ENCODE measurements around the gene LRMDA. TPM values are rescaled to one million over a fixed set of nuclear protein-coding genes. Genes with fewer than 3 reads are reported as not detected.

Gene LRMDA
- total and polyA plus RNA-seq, 2 of the 13 experiments (the other 11 are each of a cell fraction or from before 2014, with no cell fraction given) = 13.4 to 22.0 TPM

GRCh38 chr10:76051007-76051936 lies 619.8 kb downstream of the LRMDA start (continued):
- peak; percentile 94 for TF ChIP-seq SAP130 (CRISPR knock-in tag; IDR thresholded peaks at IDR 0.05; ENCODE audit: low read depth)
- TF ChIP-seq FOXK1 (CRISPR knock-in tag; IDR thresholded peaks at IDR 0.05; ENCODE audit: borderline replicate concordance, low read depth) = peak; percentile 94
- peak; percentile 62; the same call in 1 of the 2 replicates for TF ChIP-seq IRF9 (CRISPR knock-in tag; IDR thresholded peaks at IDR 0.05; ENCODE audit: borderline replicate concordance)
- no peak; the same call in 1 of the 2 replicates for TF ChIP-seq ZNF737 (CRISPR knock-in tag; IDR thresholded peaks at IDR 0.05; ENCODE audit: borderline replicate concordance)
- TF ChIP-seq ESRRA (CRISPR knock-in tag; IDR thresholded peaks at IDR 0.05; ENCODE audit: low read depth) = peak; percentile 62; the same call in 1 of the 2 replicates
- TF ChIP-seq TFE3 (CRISPR knock-in tag; IDR thresholded peaks at IDR 0.05) = peak; percentile 88
- no peak for TF ChIP-seq ZIK1 (CRISPR knock-in tag; IDR thresholded peaks at IDR 0.05; ENCODE audit: borderline replicate concordance, low read depth)
- peak; percentile 79 for TF ChIP-seq JARID2 (CRISPR knock-in tag; IDR thresholded peaks at IDR 0.05; ENCODE audit: insufficient replicate concordance)
- TF ChIP-seq CCAR2 (optimal IDR thresholded peaks at IDR 0.05; ENCODE audit: low read depth, low read length) = peak; percentile 86
- no peak for TF ChIP-seq ATRX (CRISPR knock-in tag; IDR thresholded peaks at IDR 0.05; ENCODE audit: borderline replicate concordance)
- no peak for TF ChIP-seq ZNF296 (CRISPR knock-in tag; conservative IDR thresholded peaks at IDR 0.05)
- no peak for TF ChIP-seq THAP8 (CRISPR knock-in tag; IDR thresholded peaks at IDR 0.05; ENCODE audit: borderline replicate concordance)
- TF ChIP-seq TIGD3 (CRISPR knock-in tag; IDR thresholded peaks at IDR 0.05; ENCODE audit: borderline replicate concordance) = no peak
- TF ChIP-seq FLYWCH1 (CRISPR knock-in tag; IDR thresholded peaks at IDR 0.05) = no peak
- peak; percentile 96 for TF ChIP-seq HNF1B (CRISPR knock-in tag; IDR thresholded peaks at IDR 0.05)
- TF ChIP-seq RFXANK (CRISPR knock-in tag; IDR thresholded peaks at IDR 0.05) = no peak; the same call in 1 of the 2 replicates
- TF ChIP-seq NR0B2 (CRISPR knock-in tag; IDR thresholded peaks at IDR 0.05) = no peak

Measured in HepG2 (cell line).